GM23248 (cell line): ENCODE results near the gene LDLRAD2. TPM values are rescaled to one million over a fixed set of nuclear protein-coding genes. Genes with fewer than 3 reads are reported as not detected.
A peak's percentile ranks its signal among the peaks of the same experiment; 100 is the strongest.

ENCODE experiments used
- DNase-seq: peaks from one replicate; pipeline ENCODE4 v3.0.0-alpha.2; 2015
- H2AFZ ChIP-seq: fragments of 200-600 bp; sonication (generic); 2 replicates; pipeline ENCODE4 v1.6.1; 2016; ENCODE audit warnings: antibody characterized with exemption
- H3F3A ChIP-seq: fragments of 200-600 bp; sonication (generic); 2 replicates; pipeline ENCODE4 v1.6.1; 2016; ENCODE audit warnings: mild to moderate bottlenecking, antibody characterized with exemption, mixed run types; ENCODE audit not compliant: insufficient read depth
- H3K27ac ChIP-seq: fragments of 200-600 bp; sonication (generic); 2 replicates; pipeline ENCODE4 v1.5.1; 2016; ENCODE audit warnings: mild to moderate bottlenecking
- H3K27me3 ChIP-seq: fragments of 200-600 bp; sonication (generic); replicated peaks from 2 replicates; pipeline ENCODE4 v1.6.1; 2016; ENCODE audit warnings: mild to moderate bottlenecking; ENCODE audit not compliant: insufficient read depth
- H3K36me3 ChIP-seq: fragments of 200-600 bp; sonication (generic); 2 replicates; pipeline ENCODE4 v1.6.1; 2016; ENCODE audit warnings: low read depth, mild to moderate bottlenecking
- H3K4me1 ChIP-seq: fragments of 200-600 bp; sonication (generic); 2 replicates; pipeline ENCODE4 v1.6.1; 2016; ENCODE audit warnings: mild to moderate bottlenecking; ENCODE audit not compliant: insufficient read depth
- H3K4me2 ChIP-seq: fragments of 200-600 bp; sonication (generic); one replicate; pipeline ENCODE4 v1.6.1; 2016; ENCODE audit warnings: mild to moderate bottlenecking; ENCODE audit not compliant: unreplicated experiment
- H3K4me3 ChIP-seq: fragments of 200-600 bp; sonication (generic); 2 replicates; pipeline ENCODE4 v1.5.1; 2016; ENCODE audit warnings: mild to moderate bottlenecking
- H3K79me2 ChIP-seq: fragments of 200-600 bp; sonication (generic); 2 replicates; pipeline ENCODE4 v1.6.1; 2016; ENCODE audit warnings: mild to moderate bottlenecking; ENCODE audit not compliant: insufficient read depth
- H3K9ac ChIP-seq: fragments of 200-600 bp; sonication (generic); 2 replicates; pipeline ENCODE4 v1.6.1; 2016; ENCODE audit warnings: mild to moderate bottlenecking
- H3K9me2 ChIP-seq: fragments of 200-600 bp; sonication (generic); 2 replicates; pipeline ENCODE4 v1.6.1; 2016; ENCODE audit warnings: mixed run types, mild to moderate bottlenecking, moderate library complexity; ENCODE audit not compliant: insufficient read depth
- H3K9me3 ChIP-seq: fragments of 200-600 bp; sonication (generic); one replicate; pipeline ENCODE4 v1.6.1; 2017; ENCODE audit warnings: low read depth
- H4K20me1 ChIP-seq: fragments of 200-600 bp; sonication (generic); 2 replicates; pipeline ENCODE4 v1.6.0; 2016; ENCODE audit not compliant: insufficient read depth
- EZH2 ChIP-seq: fragments of 200-600 bp; sonication (generic); IDR thresholded peaks from 2 replicates; pipeline ENCODE4 v1.6.1; 2018; ENCODE audit warnings: antibody characterized with exemption, mild to moderate bottlenecking; ENCODE audit not compliant: insufficient read depth, poor library complexity, severe bottlenecking
- EZH2phosphoT487 ChIP-seq: fragments of 200-600 bp; sonication (generic); IDR thresholded peaks from 2 replicates; pipeline ENCODE4 v1.6.1; 2018; ENCODE audit warnings: antibody characterized with exemption, moderate library complexity, mild to moderate bottlenecking, low read depth; ENCODE audit not compliant: insufficient read depth
- WGBS, 2 experiments: methylation state at CpG; one replicate each; pipeline ENCODE4 v1.1.6; 2015 to 2017; ENCODE audit warnings: low lambda C conversion rate in 2 of 2, low coverage in 1 of 2; ENCODE audit errors: missing lambda C conversion rate in 2 of 2; 5-methylcytosine and 5-hydroxymethylcytosine counted together
- in situ Hi-C: fragments of 300-500 bp; cut with MboI; formaldehyde crosslinking; loops from 2 replicates; pipeline ENCODE4 v1.15.0; 2020
- polyA plus RNA-seq: library from polyadenylated mRNA; unstranded; fragments of >200 nt; fragmentation: Nextera tagmentation; extraction: Ambion mirVana; gene quantifications from 2 replicates; pipeline ENCODE4 v1.2.1, GENCODE V29; 2016
- total RNA-seq: library from RNA; depleted of rRNA; stranded (reverse); fragments of >200 nt; shearing (Covaris generic); gene quantifications from 2 replicates; pipeline ENCODE4 v1.2.3, GENCODE V29; 2014

LDLRAD2 gene
- total and polyA plus RNA-seq, 2 experiments from 2014 or later, result 8.5 TPM; not detected in 1

- H3K36me3 ChIP-seq, result peaks cover 48% of the 10 kb centered on the region
- no peak for DNase-seq
- no peak overlapping the region for H3K4me3 ChIP-seq
- no peak overlapping the region for H3K27ac ChIP-seq
- H4K20me1 ChIP-seq, result no peaks in the 10 kb centered on the region
- peaks cover 14% of the 10 kb centered on the region for H3K4me1 ChIP-seq
- H3K9ac ChIP-seq, result no peak overlapping the region
- H3K79me2 ChIP-seq, result peaks cover 18% of the 10 kb centered on the region
- 85 to 95% methylated on average over 1 of the region's 1 CpG for WGBS, 2 experiments
- H3K27me3 ChIP-seq, result no peaks in the 10 kb centered on the region
- TF ChIP-seq EZH2 (no peak), EZH2phosphoT487 (no peak)
- H3F3A ChIP-seq, result peaks cover 48% of the 10 kb centered on the region
- in situ Hi-C loops, result no loop called here
- H2AFZ ChIP-seq, result no peak overlapping the region
- H3K9me3 ChIP-seq, result no peaks in the 10 kb centered on the region
- no peaks in the 10 kb centered on the region for H3K9me2 ChIP-seq
- no peak overlapping the region for H3K4me2 ChIP-seq
These were observed 54.6 kb downstream of the LDLRAD2 start for GRCh38 chr1:21866707-21867043.

- no peaks in the 10 kb centered on the region for H3K9me3 ChIP-seq
- H3K36me3 ChIP-seq, result peaks cover 50% of the 10 kb centered on the region
- no peak overlapping the region for H3K4me3 ChIP-seq
- in situ Hi-C loops, result no loop called here
- no peak overlapping the region for H2AFZ ChIP-seq
- peaks cover 19% of the 10 kb centered on the region for H3K79me2 ChIP-seq
- peaks cover 11% of the 10 kb centered on the region for H3K4me1 ChIP-seq
- H3K9me2 ChIP-seq, result no peaks in the 10 kb centered on the region
- no peak overlapping the region for H3K27ac ChIP-seq
- 86 to 89% methylated on average over 5 of the region's 5 CpGs for WGBS, 2 experiments
- no peak for DNase-seq
- H4K20me1 ChIP-seq, result no peaks in the 10 kb centered on the region
- TF ChIP-seq EZH2, result no peak
- no peak for TF ChIP-seq EZH2phosphoT487
- H3F3A ChIP-seq, result peaks cover 41% of the 10 kb centered on the region
- no peak overlapping the region for H3K9ac ChIP-seq
- no peaks in the 10 kb centered on the region for H3K27me3 ChIP-seq
- H3K4me2 ChIP-seq, result no peak overlapping the region
These were observed 55.5 kb downstream of the LDLRAD2 start for GRCh38 chr1:21867451-21867996.

GRCh38 chr1:21868482-21868881 is 56.4 kb downstream of the LDLRAD2 start:
- H2AFZ ChIP-seq, result no peak overlapping the region
- no peak overlapping the region for H3K27ac ChIP-seq
- no peak overlapping the region for H3K4me3 ChIP-seq
- H3F3A ChIP-seq, result peaks cover 36% of the 10 kb centered on the region
- H4K20me1 ChIP-seq, result no peaks in the 10 kb centered on the region
- no peaks in the 10 kb centered on the region for H3K9me2 ChIP-seq
- peaks cover 19% of the 10 kb centered on the region for H3K79me2 ChIP-seq
- DNase-seq, result no peak
- no peaks in the 10 kb centered on the region for H3K9me3 ChIP-seq
- 81 to 87% methylated on average over 7 of the region's 7 CpGs for WGBS, 2 experiments
- TF ChIP-seq EZH2 (no peak), EZH2phosphoT487 (no peak)
- no peaks in the 10 kb centered on the region for H3K27me3 ChIP-seq
- H3K9ac ChIP-seq, result no peak overlapping the region
- in situ Hi-C loops, result no loop called here
- peaks cover 11% of the 10 kb centered on the region for H3K4me1 ChIP-seq
- no peak overlapping the region for H3K4me2 ChIP-seq
- H3K36me3 ChIP-seq, result peaks cover 56% of the 10 kb centered on the region

GRCh38 chr1:21868941-21869454 is 56.9 kb downstream of the LDLRAD2 start:
- no peaks in the 10 kb centered on the region for H3K9me2 ChIP-seq
- 62 to 72% methylated on average over 9 to 12 of the region's 12 CpGs for WGBS, 2 experiments
- in situ Hi-C loops, result no loop called here

More at GRCh38 chr1:21868941-21869454, 56.9 kb downstream of the LDLRAD2 start:
- H3K9ac ChIP-seq, result no peak overlapping the region
- H3K9me3 ChIP-seq, result no peaks in the 10 kb centered on the region
- H3K79me2 ChIP-seq, result peaks cover 22% of the 10 kb centered on the region
- DNase-seq, result no peak
- no peak overlapping the region for H2AFZ ChIP-seq
- H3F3A ChIP-seq, result peaks cover 35% of the 10 kb centered on the region; the same call in 1 of the 2 replicates
- H3K27ac ChIP-seq, result peak overlapping the region; percentile 54; the same call in 1 of the 2 replicates
- peaks cover 11% of the 10 kb centered on the region for H3K4me1 ChIP-seq
- H3K4me2 ChIP-seq, result no peak overlapping the region
- no peak overlapping the region for H3K4me3 ChIP-seq
- TF ChIP-seq EZH2 (no peak), EZH2phosphoT487 (no peak)
- no peaks in the 10 kb centered on the region for H3K27me3 ChIP-seq
- peaks cover 61% of the 10 kb centered on the region for H3K36me3 ChIP-seq
- H4K20me1 ChIP-seq, result no peaks in the 10 kb centered on the region
